Endothelial cell of umbilical vein (primary cell): ENCODE measurements around the gene GGA1.

Experiments
- EZH2 ChIP-seq: IDR thresholded peaks from 2 replicates; pipeline ENCODE4 v1.6.1; 2012; ENCODE audit warnings: borderline replicate concordance, low read depth, mild to moderate bottlenecking, moderate library complexity, low read length, inconsistent platforms; ENCODE audit not compliant: severe bottlenecking
- FOS ChIP-seq: IDR thresholded peaks from 2 replicates; pipeline ENCODE4 v1.6.1; 2011; ENCODE audit warnings: mild to moderate bottlenecking, low read length, moderate library complexity, borderline replicate concordance; ENCODE audit not compliant: insufficient read depth
- POLR2A ChIP-seq: IDR thresholded peaks from 2 replicates; pipeline ENCODE4 v1.6.1; 2012; ENCODE audit warnings: low read depth, mild to moderate bottlenecking, control low read depth, low read length
- TF ChIP-seq, protein P1 (sequence below), 2 donors: IDR thresholded peaks; 1 replicate in 1 of 2; 2 replicates in 1 of 2; pipeline ENCODE4 v1.5.1; 2011; ENCODE audit warnings: low read length in 2 of 2, mild to moderate bottlenecking in 2 of 2, moderate library complexity in 2 of 2, control low read depth in 1 of 2, inconsistent platforms in 1 of 2, low read depth in 1 of 2; ENCODE audit not compliant: insufficient read depth in 1 of 2; ENCODE audit errors: extremely low read depth in 1 of 2

DNA sequence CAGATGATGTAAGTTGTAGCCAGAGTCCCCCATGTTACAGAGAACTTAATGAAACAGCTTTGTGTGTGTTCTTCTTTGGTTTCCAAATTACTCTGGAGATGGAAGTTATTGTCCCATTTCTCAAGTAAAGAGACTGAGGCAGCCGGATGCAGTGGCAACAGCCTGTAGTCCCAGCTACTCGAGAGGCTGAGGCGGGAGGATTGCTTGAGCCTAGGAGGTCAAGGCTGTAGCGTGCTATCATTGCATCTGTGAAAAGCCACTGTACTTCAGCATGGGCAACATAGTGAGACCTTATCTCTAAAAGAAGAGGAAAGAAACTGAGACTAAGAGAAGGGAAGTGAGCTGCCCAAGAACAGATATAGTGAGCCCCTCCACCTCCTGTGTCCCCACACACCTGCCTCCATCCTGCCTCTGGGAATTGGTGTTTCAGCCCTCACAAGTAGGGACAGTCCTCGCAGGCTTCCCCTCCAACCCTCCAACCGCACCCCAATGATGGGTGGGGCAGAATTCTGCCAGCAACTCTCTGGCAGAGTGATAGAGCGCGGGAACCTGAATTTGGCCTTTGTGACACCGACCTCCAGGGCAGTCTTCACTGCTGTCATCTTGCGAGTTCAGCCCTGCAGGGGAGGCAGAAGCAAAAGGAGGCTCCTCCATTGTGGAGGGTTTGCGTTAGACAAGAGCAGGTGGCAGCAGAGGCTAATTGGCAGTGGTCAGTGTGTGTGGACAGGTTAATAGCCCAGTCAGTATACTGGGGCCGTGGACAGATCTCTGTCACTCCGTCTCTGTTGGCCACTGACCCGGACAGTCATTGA, 51.5 kb downstream of the GGA1 start:
- TF ChIP-seq FOS (no peak), EZH2 (no peak), POLR2A (no peak)
- TF ChIP-seq, protein P1, sequence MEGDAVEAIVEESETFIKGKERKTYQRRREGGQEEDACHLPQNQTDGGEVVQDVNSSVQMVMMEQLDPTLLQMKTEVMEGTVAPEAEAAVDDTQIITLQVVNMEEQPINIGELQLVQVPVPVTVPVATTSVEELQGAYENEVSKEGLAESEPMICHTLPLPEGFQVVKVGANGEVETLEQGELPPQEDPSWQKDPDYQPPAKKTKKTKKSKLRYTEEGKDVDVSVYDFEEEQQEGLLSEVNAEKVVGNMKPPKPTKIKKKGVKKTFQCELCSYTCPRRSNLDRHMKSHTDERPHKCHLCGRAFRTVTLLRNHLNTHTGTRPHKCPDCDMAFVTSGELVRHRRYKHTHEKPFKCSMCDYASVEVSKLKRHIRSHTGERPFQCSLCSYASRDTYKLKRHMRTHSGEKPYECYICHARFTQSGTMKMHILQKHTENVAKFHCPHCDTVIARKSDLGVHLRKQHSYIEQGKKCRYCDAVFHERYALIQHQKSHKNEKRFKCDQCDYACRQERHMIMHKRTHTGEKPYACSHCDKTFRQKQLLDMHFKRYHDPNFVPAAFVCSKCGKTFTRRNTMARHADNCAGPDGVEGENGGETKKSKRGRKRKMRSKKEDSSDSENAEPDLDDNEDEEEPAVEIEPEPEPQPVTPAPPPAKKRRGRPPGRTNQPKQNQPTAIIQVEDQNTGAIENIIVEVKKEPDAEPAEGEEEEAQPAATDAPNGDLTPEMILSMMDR (IDR thresholded peaks at IDR 0.05; ENCODE audit: extremely low read depth in 1 of 2, insufficient read depth in 1 of 2, low read depth in 1 of 2, low read length in 2 of 2) = no peak
